Activated CD8-positive, alpha-beta T cell treated with anti-CD3 and anti-CD28 coated beads, Interleukin-2, amount 10 ng/mL, durations not matched to agents 7 days and 5 days (primary cell): ENCODE data around the gene PRRT1. TPM values are rescaled to one million over a fixed set of nuclear protein-coding genes. Genes with fewer than 3 reads are reported as not detected.

Experiments
- ATAC-seq: fragments of 150-1000 bp; cut with Tn5 transposase; one replicate; pipeline ENCODE4 v1.10.0; 2021; ENCODE audit warnings: moderate library complexity
- CTCF ChIA-PET: fragments of 350-600 bp; sonication (Branson Sonifier 250); formaldehyde crosslinking; loops from one replicate; lab custom pipeline; 2021; ENCODE audit warnings: antibody characterized with exemption; lab: Charles Lee
- POLR2A ChIA-PET: fragments of 350-600 bp; sonication (Branson Sonifier 250); formaldehyde crosslinking; loops from one replicate; lab custom pipeline; 2021; ENCODE audit warnings: antibody characterized with exemption; lab: Charles Lee
- DNase-seq: peaks from one replicate; pipeline ENCODE4 v3.0.0-alpha.2; 2020
- H3K27ac Mint-ChIP-seq: one replicate; pipeline ENCODE4 v1.8.0; 2021; ENCODE audit warnings: mild to moderate bottlenecking, mixed read lengths
- H3K27me3 Mint-ChIP-seq: one replicate; pipeline ENCODE4 v1.8.0; 2021; ENCODE audit warnings: low read depth, mixed read lengths
- H3K36me3 Mint-ChIP-seq: one replicate; pipeline ENCODE4 v1.8.0; 2021; ENCODE audit warnings: low read depth, mixed read lengths
- H3K4me1 Mint-ChIP-seq: one replicate; pipeline ENCODE4 v1.8.0; 2021; ENCODE audit warnings: low read depth, mixed read lengths
- H3K4me3 Mint-ChIP-seq: one replicate; pipeline ENCODE4 v1.8.0; 2021; ENCODE audit warnings: mild to moderate bottlenecking, mixed read lengths
- H3K9me3 Mint-ChIP-seq: one replicate; pipeline ENCODE4 v1.8.0; 2022; ENCODE audit warnings: mixed read lengths; ENCODE audit not compliant: insufficient read depth
- total RNA-seq, 2 experiments: library from RNA; stranded (reverse); gene quantifications; one replicate each; pipeline ENCODE4 v1.2.3, GENCODE V29; 2021

PRRT1 gene
- total RNA-seq, 2 experiments from 2014 or later, result 0.37 to 0.45 TPM

DNA sequence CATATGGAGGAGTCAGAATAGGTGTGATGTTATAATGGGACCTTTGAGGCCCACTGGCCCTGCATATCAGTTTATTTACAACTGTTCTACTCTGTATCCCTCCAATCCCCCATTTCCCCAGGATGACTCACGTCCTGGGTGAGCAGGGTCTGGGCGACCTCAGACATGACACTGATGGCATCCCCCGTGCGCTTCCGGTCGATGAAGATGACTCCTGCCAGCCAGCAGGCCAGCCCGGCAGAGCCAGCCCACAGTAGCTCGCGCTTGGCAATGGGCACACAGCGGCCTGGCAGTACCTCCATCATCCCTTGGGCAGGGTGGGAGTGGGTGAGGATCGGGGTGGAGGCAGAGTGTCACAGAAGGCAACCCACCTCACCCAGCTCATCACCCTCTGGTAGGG, 18.6 kb upstream of the PRRT1 start:
- DNase-seq (no peak), ATAC-seq (no peak)
- Mint-ChIP-seq H3K4me3 (no peak overlapping the region), H3K9me3 (no peaks in the 10 kb centered on the region), H3K27ac (no peak overlapping the region), H3K27me3 (no peaks in the 10 kb centered on the region), H3K4me1 (peaks cover 28% of the 10 kb centered on the region), H3K36me3 (peaks cover 37% of the 10 kb centered on the region)
- ChIA-PET POLR2A (no interaction called here), CTCF (no interaction called here)

DNA sequence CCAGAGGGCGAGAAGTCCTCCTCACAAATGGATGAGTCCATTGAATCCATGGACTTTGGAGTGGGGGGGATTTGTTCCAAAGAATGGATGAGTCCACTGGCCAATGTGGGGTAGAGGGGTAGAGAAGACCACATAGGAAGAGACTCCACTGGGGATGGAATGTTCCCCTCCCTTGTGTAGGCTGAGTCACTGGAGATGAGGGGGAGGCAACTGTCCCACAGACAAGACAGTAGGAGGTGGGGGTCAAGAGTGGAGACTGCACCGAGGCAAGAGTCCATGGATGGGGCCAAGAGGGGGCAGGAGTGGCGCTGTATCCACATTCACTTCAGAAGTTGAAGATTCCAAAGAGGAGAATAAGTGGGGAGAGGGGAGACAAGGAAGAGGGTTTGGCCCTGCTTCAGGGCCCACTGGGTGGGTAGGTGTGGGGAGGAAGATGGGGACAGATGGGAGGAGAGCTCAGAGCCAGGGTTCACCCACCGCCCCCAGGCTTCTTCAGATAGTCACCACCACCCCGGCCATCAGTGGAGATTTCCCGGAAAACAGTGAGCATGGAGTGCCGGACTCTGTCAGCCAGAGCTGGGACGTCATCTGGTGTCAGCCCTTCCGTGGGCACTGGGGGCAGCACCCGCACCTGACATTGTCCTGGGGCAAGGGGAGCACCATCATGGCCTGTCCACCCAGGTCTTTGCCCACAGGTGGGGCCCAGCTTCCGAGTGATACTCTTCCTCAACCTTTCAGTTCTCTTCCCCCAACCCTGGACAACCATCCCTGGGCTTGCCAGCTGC, 17.3 kb upstream of the PRRT1 start:
- ChIA-PET POLR2A (no interaction called here), CTCF (interaction anchor here (1.2 kb wide), 1 partner anchor 17 kb away, joined by 3 read pairs; the partner anchor contains the start of gene PRRT1)
- Mint-ChIP-seq H3K4me1 (peaks cover 16% of the 10 kb centered on the region), H3K36me3 (peaks cover 40% of the 10 kb centered on the region), H3K4me3 (no peak overlapping the region), H3K27me3 (no peaks in the 10 kb centered on the region), H3K9me3 (no peaks in the 10 kb centered on the region), H3K27ac (no peak overlapping the region)
- no peak for ATAC-seq
- no peak for DNase-seq

GRCh38 chr6:32168350-32168749, 16.6 kb upstream of the PRRT1 start:
- CTCF ChIA-PET, result interaction anchor here (1.2 kb wide), 1 partner anchor 16 kb away, joined by 3 read pairs; the partner anchor contains the start of gene PRRT1
- Mint-ChIP-seq H3K27ac (no peak overlapping the region), H3K27me3 (no peaks in the 10 kb centered on the region), H3K9me3 (no peaks in the 10 kb centered on the region), H3K4me3 (no peak overlapping the region), H3K4me1 (peaks cover 10% of the 10 kb centered on the region), H3K36me3 (peaks cover 40% of the 10 kb centered on the region)
- POLR2A ChIA-PET, result interaction anchor here (0.6 kb wide), 1 partner anchor 8 kb away, joined by 3 read pairs; no protein-coding TSS in a partner anchor
- ATAC-seq (no peak), DNase-seq (no peak)

- no peak overlapping the region for H3K4me3 Mint-ChIP-seq
These were observed 16.1 kb upstream of the PRRT1 start for GRCh38 chr6:32167761-32168262.

GRCh38 chr6:32167154-32167760, 15.5 kb upstream of the PRRT1 start:
- no peaks in the 10 kb centered on the region for H3K4me1 Mint-ChIP-seq
- ChIA-PET CTCF (no interaction called here), POLR2A (interaction anchor here (0.7 kb wide), 1 partner anchor 1566 kb away, joined by 4 read pairs; no protein-coding TSS in a partner anchor)
- no peak overlapping the region for H3K4me3 Mint-ChIP-seq
- H3K27me3 Mint-ChIP-seq, result no peaks in the 10 kb centered on the region
- H3K9me3 Mint-ChIP-seq, result no peaks in the 10 kb centered on the region
- ATAC-seq (no peak), DNase-seq (no peak)
- H3K36me3 Mint-ChIP-seq, result peaks cover 40% of the 10 kb centered on the region
- H3K27ac Mint-ChIP-seq, result peak overlapping the region; percentile 5

More at GRCh38 chr6:32167761-32168262, 16.1 kb upstream of the PRRT1 start:
- DNase-seq, result no peak
- ATAC-seq, result no peak
- peak overlapping the region; percentile 5 for H3K27ac Mint-ChIP-seq
- H3K27me3 Mint-ChIP-seq, result no peaks in the 10 kb centered on the region
- ChIA-PET CTCF (no interaction called here), POLR2A (interaction anchor here (0.6 to 0.7 kb wide), 2 partner anchors 8 to 1567 kb away, joined by 3 to 4 read pairs; no protein-coding TSS in a partner anchor)
- peaks cover 40% of the 10 kb centered on the region for H3K36me3 Mint-ChIP-seq
- peaks cover 4% of the 10 kb centered on the region for H3K4me1 Mint-ChIP-seq
- no peaks in the 10 kb centered on the region for H3K9me3 Mint-ChIP-seq

DNA sequence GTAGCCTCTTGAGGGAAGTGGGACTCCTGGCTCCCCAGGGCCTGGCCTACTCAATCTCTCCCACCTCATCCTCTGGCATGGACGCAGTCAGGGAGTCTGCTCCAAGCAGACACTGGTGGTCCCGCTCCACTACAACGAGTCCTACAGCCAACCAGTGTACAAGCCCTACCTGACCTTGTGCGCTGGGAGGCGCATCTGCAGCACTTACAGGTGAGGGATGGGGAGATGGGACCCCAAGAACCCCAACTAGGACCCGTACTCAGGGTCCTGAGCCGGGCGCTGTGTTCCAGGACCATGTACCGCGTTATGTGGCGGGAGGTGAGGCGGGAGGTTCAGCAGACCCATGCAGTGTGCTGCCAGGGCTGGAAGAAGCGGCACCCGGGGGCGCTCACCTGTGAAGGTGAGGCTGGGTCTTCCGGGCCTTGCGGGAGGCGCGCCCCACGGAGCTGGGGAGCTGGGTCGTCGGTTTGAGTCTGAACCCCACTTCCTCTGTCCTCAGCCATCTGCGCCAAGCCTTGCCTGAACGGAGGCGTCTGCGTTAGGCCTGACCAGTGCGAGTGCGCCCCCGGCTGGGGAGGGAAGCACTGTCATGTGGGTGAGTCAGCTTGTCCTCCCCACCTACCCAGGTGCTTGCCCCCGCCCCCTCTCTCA, 14.8 kb upstream of the PRRT1 start:
- peaks cover 40% of the 10 kb centered on the region for H3K36me3 Mint-ChIP-seq
- ChIA-PET POLR2A (interaction anchor here (1.7 kb wide), 1 partner anchor 10 kb away, joined by 6 read pairs; the partner anchor contains the start of gene AGPAT1), CTCF (no interaction called here)
- DNase-seq, result no peak
- H3K4me1 Mint-ChIP-seq, result no peaks in the 10 kb centered on the region
- H3K27ac Mint-ChIP-seq, result no peak overlapping the region
- no peak overlapping the region for H3K4me3 Mint-ChIP-seq
- no peak for ATAC-seq
- no peaks in the 10 kb centered on the region for H3K9me3 Mint-ChIP-seq
- no peaks in the 10 kb centered on the region for H3K27me3 Mint-ChIP-seq

GRCh38 chr6:32164295-32164694, 12.6 kb upstream of the PRRT1 start, which contains the start of gene EGFL8:
TSS of gene EGFL8 (plus strand) at chr6:32164595. CDS start at chr6:32166166, 1,571 bp downstream.
- Mint-ChIP-seq H3K4me3 (no peak within 1 kb of the TSS), H3K36me3 (peaks cover 23% of the 10 kb centered on the region), H3K27ac (no peak within 1 kb of the TSS), H3K9me3 (no peaks in the 10 kb centered on the region), H3K4me1 (no peaks in the 10 kb centered on the region), H3K27me3 (no peaks in the 10 kb centered on the region)
- ChIA-PET POLR2A (interaction anchor here (0.5 to 1.2 kb wide), 4 partner anchors 10 to 808 kb away, joined by 3 to 5 read pairs (median 3); no protein-coding TSS in a partner anchor), CTCF (interaction anchor here (1.4 kb wide), 1 partner anchor 46 kb away, joined by 5 read pairs; no protein-coding TSS in a partner anchor)
- DNase-seq, result no peak
- no peak for ATAC-seq

DNA sequence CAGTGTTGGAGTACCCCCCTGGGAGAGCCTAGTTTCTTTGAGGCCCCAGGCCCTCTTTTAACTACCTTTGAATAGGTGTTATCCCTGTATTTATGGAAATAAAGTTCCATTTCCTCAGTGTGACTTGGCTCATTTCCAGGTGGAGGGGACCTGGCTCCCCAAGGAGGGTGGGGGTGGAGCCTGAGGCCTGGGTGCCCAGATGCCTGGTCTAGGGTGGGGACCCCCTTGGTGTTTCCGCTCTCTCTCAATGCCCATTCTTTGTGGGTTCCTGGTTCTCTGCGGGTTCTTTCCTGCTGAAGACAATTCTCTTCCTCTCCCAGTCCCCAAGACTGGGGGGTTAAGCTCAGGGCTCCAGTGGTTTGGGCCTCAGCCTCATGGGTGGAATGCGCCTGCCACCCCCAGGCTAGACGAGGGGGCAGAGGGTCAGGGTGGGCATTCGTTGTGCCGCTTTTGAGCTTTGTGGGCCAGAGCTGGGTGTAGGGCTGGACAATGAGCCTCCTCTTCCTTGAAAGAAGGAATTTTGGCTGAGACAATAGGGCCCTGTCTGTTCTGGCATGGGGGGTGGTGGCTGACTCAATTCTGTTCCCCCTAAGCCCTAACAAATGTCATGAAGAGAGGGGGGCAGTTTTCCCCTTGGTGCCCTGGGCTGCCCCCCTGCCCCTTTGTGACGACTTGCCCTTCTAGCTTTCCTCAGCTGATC, 12.0 kb upstream of the PRRT1 start:
- ATAC-seq (no peak), DNase-seq (no peak)
- Mint-ChIP-seq H3K27me3 (no peaks in the 10 kb centered on the region), H3K9me3 (no peaks in the 10 kb centered on the region), H3K4me1 (no peaks in the 10 kb centered on the region), H3K4me3 (no peak overlapping the region), H3K27ac (no peak overlapping the region), H3K36me3 (peaks cover 20% of the 10 kb centered on the region)
- CTCF ChIA-PET, result interaction anchor here (1.4 kb wide), 1 partner anchor 45 kb away, joined by 5 read pairs; no protein-coding TSS in a partner anchor
- POLR2A ChIA-PET, result interaction anchor here (0.5 to 1.2 kb wide), 3 partner anchors 9 to 808 kb away, joined by 3 to 5 read pairs (median 3); no protein-coding TSS in a partner anchor

- ChIA-PET POLR2A (no interaction called here), CTCF (interaction anchor here (0.7 to 0.8 kb wide), 2 partner anchors 10 to 37 kb away, joined by 3 to 4 read pairs; no protein-coding TSS in a partner anchor)
- no peaks in the 10 kb centered on the region for H3K27me3 Mint-ChIP-seq
- no peaks in the 10 kb centered on the region for H3K9me3 Mint-ChIP-seq
- H3K36me3 Mint-ChIP-seq, result peaks cover 11% of the 10 kb centered on the region
- peaks cover 22% of the 10 kb centered on the region for H3K4me1 Mint-ChIP-seq
- no peak overlapping the region for H3K27ac Mint-ChIP-seq
- H3K4me3 Mint-ChIP-seq, result no peak overlapping the region
- DNase-seq, result no peak
- ATAC-seq, result no peak
These were observed 6.3 kb upstream of the PRRT1 start for GRCh38 chr6:32158052-32158451.

GRCh38 chr6:32156891-32157290, 5.2 kb upstream of the PRRT1 start:
- CTCF ChIA-PET, result no interaction called here
- peaks cover 11% of the 10 kb centered on the region for H3K36me3 Mint-ChIP-seq

More at GRCh38 chr6:32156891-32157290, 5.2 kb upstream of the PRRT1 start:
- no peak overlapping the region for H3K4me3 Mint-ChIP-seq
- no peaks in the 10 kb centered on the region for H3K9me3 Mint-ChIP-seq
- no peak for ATAC-seq
- POLR2A ChIA-PET, result interaction anchor here (0.6 kb wide), 1 partner anchor 40 kb away, joined by 3 read pairs; no protein-coding TSS in a partner anchor
- H3K27ac Mint-ChIP-seq, result no peak overlapping the region
- no peaks in the 10 kb centered on the region for H3K27me3 Mint-ChIP-seq
- no peak for DNase-seq
- peaks cover 32% of the 10 kb centered on the region for H3K4me1 Mint-ChIP-seq
